Measurements from ENCODE around the gene XRCC5.

The XRCC5 gene

GRCh38 chr2:216098421-216099334, 10.5 kb upstream of the XRCC5 start:
- no peak overlapping the region for H2AFZ ChIP-seq (ENCODE audit: low read depth, low read length, severe bottlenecking)
- H3K4me2 ChIP-seq (ENCODE audit: low read depth, low read length, poor library complexity, severe bottlenecking), result no peak overlapping the region
- no peak overlapping the region for H3K4me3 ChIP-seq (ENCODE audit: insufficient read depth, low read length, poor library complexity, severe bottlenecking)
- H3K9me2 ChIP-seq (replicated peaks; ENCODE audit: insufficient read depth, low read length), result no peaks in the 10 kb centered on the region
- no peak overlapping the region for H3K27ac ChIP-seq (ENCODE audit: low read depth, low read length)
- no peaks in the 10 kb centered on the region for H3K27me3 ChIP-seq (ENCODE audit: low read length)
- H3K36me3 ChIP-seq (ENCODE audit: low read length), result no peaks in the 10 kb centered on the region
- TF ChIP-seq CTCF (IDR thresholded peaks at IDR 0.05; ENCODE audit: insufficient read depth, low read length, poor library complexity, severe bottlenecking) (no peak), EZH2phosphoT487 (conservative IDR thresholded peaks at IDR 0.05; ENCODE audit: low read length) (no peak)
- H3K9ac ChIP-seq (ENCODE audit: low read length), result no peak overlapping the region
- no peaks in the 10 kb centered on the region for H4K20me1 ChIP-seq (ENCODE audit: low read depth, low read length)
- no peaks in the 10 kb centered on the region for H3K9me3 ChIP-seq (ENCODE audit: insufficient read depth, low read length)
- H3F3A ChIP-seq (ENCODE audit: insufficient read depth), result no peaks in the 10 kb centered on the region
- no peaks in the 10 kb centered on the region for H3K79me2 ChIP-seq (ENCODE audit: insufficient read depth, low read length)

- Histone ChIP-seq H3K4me3 (ENCODE audit: insufficient read depth, low read length, poor library complexity, severe bottlenecking) (no peak overlapping the region), H2AFZ (ENCODE audit: low read depth, low read length, severe bottlenecking) (no peak overlapping the region), H3K36me3 (ENCODE audit: low read length) (no peaks in the 10 kb centered on the region), H3K79me2 (ENCODE audit: insufficient read depth, low read length) (no peaks in the 10 kb centered on the region), H4K20me1 (ENCODE audit: low read depth, low read length) (no peaks in the 10 kb centered on the region), H3K9ac (ENCODE audit: low read length) (no peak overlapping the region), H3K9me2 (replicated peaks; ENCODE audit: insufficient read depth, low read length) (no peaks in the 10 kb centered on the region), H3K27me3 (ENCODE audit: low read length) (no peaks in the 10 kb centered on the region), H3K27ac (ENCODE audit: low read depth, low read length) (no peak overlapping the region), H3K9me3 (ENCODE audit: insufficient read depth, low read length) (no peaks in the 10 kb centered on the region), H3K4me2 (ENCODE audit: low read depth, low read length, poor library complexity, severe bottlenecking) (no peak overlapping the region), H3F3A (ENCODE audit: insufficient read depth) (no peaks in the 10 kb centered on the region)
- no peak for TF ChIP-seq EZH2phosphoT487 (conservative IDR thresholded peaks at IDR 0.05; ENCODE audit: low read length)
- TF ChIP-seq CTCF (IDR thresholded peaks at IDR 0.05; ENCODE audit: insufficient read depth, low read length, poor library complexity, severe bottlenecking), result no peak
These were observed 8.0 kb upstream of the XRCC5 start for GRCh38 chr2:216101109-216101508.

- peaks cover 4% of the 10 kb centered on the region; the same call in 1 of the 2 replicates for H3F3A ChIP-seq (ENCODE audit: insufficient read depth)
- no peak overlapping the region for H2AFZ ChIP-seq (ENCODE audit: low read depth, low read length, severe bottlenecking)
These were observed 5.9 kb upstream of the XRCC5 start for GRCh38 chr2:216103213-216103612.

More at GRCh38 chr2:216103213-216103612, 5.9 kb upstream of the XRCC5 start:
- no peaks in the 10 kb centered on the region for H3K36me3 ChIP-seq (ENCODE audit: low read length)
- H3K27ac ChIP-seq (ENCODE audit: low read depth, low read length), result no peak overlapping the region
- no peaks in the 10 kb centered on the region for H3K27me3 ChIP-seq (ENCODE audit: low read length)
- H3K9ac ChIP-seq (ENCODE audit: low read length), result no peak overlapping the region
- no peak overlapping the region for H3K4me2 ChIP-seq (ENCODE audit: low read depth, low read length, poor library complexity, severe bottlenecking)
- H3K79me2 ChIP-seq (ENCODE audit: insufficient read depth, low read length), result no peaks in the 10 kb centered on the region
- TF ChIP-seq CTCF (IDR thresholded peaks at IDR 0.05; ENCODE audit: insufficient read depth, low read length, poor library complexity, severe bottlenecking), result no peak
- no peaks in the 10 kb centered on the region for H3K9me3 ChIP-seq (ENCODE audit: insufficient read depth, low read length)
- H4K20me1 ChIP-seq (ENCODE audit: low read depth, low read length), result no peaks in the 10 kb centered on the region
- H3K4me3 ChIP-seq (ENCODE audit: insufficient read depth, low read length, poor library complexity, severe bottlenecking), result no peak overlapping the region
- H3K9me2 ChIP-seq (replicated peaks; ENCODE audit: insufficient read depth, low read length), result no peaks in the 10 kb centered on the region

Measured in SU-DHL-6 (cell line).